Thyroid gland (tissue), 4 donors: ENCODE results near the gene RPL23. TPM values are rescaled to one million over a fixed set of nuclear protein-coding genes. Genes with fewer than 3 reads are reported as not detected.
A peak's percentile ranks its signal among the peaks of the same experiment; 100 is the strongest.
"Not testable (repeated sequence)": the region's sequence is repeated elsewhere in the genome, so short reads cannot be mapped to it uniquely, and the experiment has no call there.

Experiments
- DNase-seq, 2 donors: peaks; one replicate each; pipeline ENCODE4 v3.0.0-alpha.2; 2019
- H3K27ac ChIP-seq, 3 donors: fragments of 200-600 bp; sonication (generic); 1 replicate in 2 of 3; 2 replicates in 1 of 3; pipeline ENCODE4 v1.5.1; 2016 to 2019; ENCODE audit warnings: mild to moderate bottlenecking in 1 of 3, moderate library complexity in 1 of 3
- H3K27me3 ChIP-seq: fragments of 200-600 bp; sonication (generic); one replicate; pipeline ENCODE4 v1.5.1; 2019
- H3K36me3 ChIP-seq, 2 donors: fragments of 200-600 bp; sonication (generic); one replicate each; pipeline ENCODE4 v1.5.1; 2016 to 2019
- H3K4me1 ChIP-seq, 2 donors: fragments of 200-600 bp; sonication (generic); one replicate each; pipeline ENCODE4 v1.5.1; 2017 to 2019
- H3K4me3 ChIP-seq, 3 donors: fragments of 200-600 bp; sonication (generic); replicated peaks in 1 of 3; 1 replicate in 2 of 3; 2 replicates in 1 of 3; pipeline ENCODE4 v1.5.1; 2016; ENCODE audit warnings: mild to moderate bottlenecking in 1 of 3
- H3K9me3 ChIP-seq: fragments of 200-600 bp; sonication (generic); one replicate; pipeline ENCODE4 v1.5.1; 2017
- CTCF ChIP-seq, 6 experiments: fragments of 200-600 bp in 3 of 6; fragments of 450-650 bp in 3 of 6; sonication (generic) in 3 of 6; IDR thresholded peaks; one replicate each; pipeline ENCODE4 v1.5.1; 2016 to 2019; ENCODE audit warnings: antibody characterized with exemption in 6 of 6, mild to moderate bottlenecking in 2 of 6, inconsistent platforms in 1 of 6, moderate library complexity in 1 of 6
- POLR2A ChIP-seq, 2 donors: fragments of 450-650 bp; IDR thresholded peaks; one replicate each; pipeline ENCODE4 v1.6.1; 2017; ENCODE audit warnings: antibody characterized with exemption in 2 of 2, mild to moderate bottlenecking in 2 of 2, moderate library complexity in 1 of 2
- WGBS, 2 donors: methylation state at CpG; one replicate each; pipeline ENCODE4 v1.1.5; 2017; 5-methylcytosine and 5-hydroxymethylcytosine counted together
- intact Hi-C: fragments of 100-400 bp; cut with DNase I; formaldehyde crosslinking; loops from one replicate; pipeline ENCODE4 v1.15.1; 2023
- total RNA-seq, 4 donors: library from RNA; depleted of rRNA; stranded (reverse); fragments of >200 nt; gene quantifications; one replicate each; pipeline ENCODE4 v1.2.3, GENCODE V29; 2016

The RPL23 gene
- total RNA-seq, 4 donors from 2014 or later, result 1,055 to 2,735 (median 1,279) TPM

- H3K36me3 ChIP-seq, result no peaks in the 10 kb centered on the region
- H3K27me3 ChIP-seq, result no peaks in the 10 kb centered on the region
- intact Hi-C loops, result no loop called here
- H3K27ac ChIP-seq, result peak overlapping the region; percentile 60 to 98 (median 92)
- DNase-seq, result peak in 1 of 2 donors; percentile 43
- peaks cover 14 to 24% of the 10 kb centered on the region in 2 donors for H3K4me1 ChIP-seq
- H3K4me3 ChIP-seq, result no peak overlapping the region
- 37 to 42% methylated on average over 31 of the region's 31 CpGs for WGBS, 2 donors
- no peak for TF ChIP-seq POLR2A (IDR thresholded peaks at IDR 0.05)
- TF ChIP-seq CTCF (IDR thresholded peaks at IDR 0.05), result peak in 1 of 6 experiments; percentile 43
- no peaks in the 10 kb centered on the region for H3K9me3 ChIP-seq
Measured at GRCh38 chr17:38867179-38867967, 13.9 kb upstream of the RPL23 start.

- H3K27me3 ChIP-seq, result no peaks in the 10 kb centered on the region
- 68 to 69% methylated on average over 11 of the region's 11 CpGs for WGBS, 2 donors
- intact Hi-C loops, result no loop called here
- TF ChIP-seq POLR2A (IDR thresholded peaks at IDR 0.05) (no peak), CTCF (IDR thresholded peaks at IDR 0.05) (no peak)
- no peak overlapping the region for H3K27ac ChIP-seq
- H3K4me1 ChIP-seq, result peaks cover 0 to 10% of the 10 kb centered on the region in 2 donors
- H3K36me3 ChIP-seq, result no peaks in the 10 kb centered on the region
- no peaks in the 10 kb centered on the region for H3K9me3 ChIP-seq
- no peak overlapping the region for H3K4me3 ChIP-seq
- DNase-seq, result no peak
Measured at GRCh38 chr17:38864636-38865398, 11.3 kb upstream of the RPL23 start.

- TF ChIP-seq CTCF (IDR thresholded peaks at IDR 0.05), result no peak
- TF ChIP-seq POLR2A (IDR thresholded peaks at IDR 0.05), result no peak
- H3K9me3 ChIP-seq, result no peaks in the 10 kb centered on the region
- H3K27ac ChIP-seq, result no peak overlapping the region
- H3K27me3 ChIP-seq, result no peaks in the 10 kb centered on the region
- H3K36me3 ChIP-seq, result no peaks in the 10 kb centered on the region
- intact Hi-C loops, result no loop called here
- WGBS, 2 donors, result 39 to 43% methylated on average over 8 of the region's 8 CpGs
- no peak for DNase-seq
- H3K4me3 ChIP-seq, result no peak overlapping the region
- no peaks in the 10 kb centered on the region for H3K4me1 ChIP-seq
Measured at GRCh38 chr17:38861399-38861843, 7.9 kb upstream of the RPL23 start.

- Histone ChIP-seq H3K36me3 (no peaks in the 10 kb centered on the region), H3K4me3 (no peak overlapping the region), H3K27ac (no peak overlapping the region), H3K9me3 (no peaks in the 10 kb centered on the region), H3K27me3 (no peaks in the 10 kb centered on the region), H3K4me1 (peaks cover 8 to 10% of the 10 kb centered on the region in 2 donors)
- DNase-seq, result no peak
- TF ChIP-seq POLR2A (IDR thresholded peaks at IDR 0.05) (no peak), CTCF (IDR thresholded peaks at IDR 0.05) (no peak)
- intact Hi-C loops, result no loop called here
- 76 to 81% methylated on average over 5 of the region's 5 CpGs for WGBS, 2 donors
Measured at GRCh38 chr17:38857271-38857670, 3.8 kb upstream of the RPL23 start.

GRCh38 chr17:38855101-38855714 is 1.7 kb upstream of the RPL23 start:
- H3K27me3 ChIP-seq, intact Hi-C loops, DNase-seq, H3K27ac ChIP-seq, H3K4me3 ChIP-seq, H3K9me3 ChIP-seq: not testable (repeated sequence)
- 91% methylated on average over 28 of the region's 28 CpGs for WGBS, 2 donors
- Histone ChIP-seq H3K4me1 (peaks cover 22 to 24% of the 10 kb centered on the region in 2 donors), H3K36me3 (peaks cover 0 to 17% of the 10 kb centered on the region in 2 donors)
